Suprapubic skin (tissue), 4 donors: Measurements from ENCODE around the gene ZNF536. TPM values are rescaled to one million over a fixed set of nuclear protein-coding genes. Genes with fewer than 3 reads are reported as not detected.

Source experiments
- DNase-seq, 2 donors: peaks; one replicate each; pipeline ENCODE4 v3.0.0-alpha.2; 2019; ENCODE audit warnings: low spot score in 2 of 2
- H3K27ac ChIP-seq: fragments of 200-600 bp; sonication (generic); one replicate; pipeline ENCODE4 v1.5.1; 2019
- H3K27me3 ChIP-seq: fragments of 200-600 bp; sonication (generic); one replicate; pipeline ENCODE4 v1.5.1; 2019
- H3K36me3 ChIP-seq: fragments of 200-600 bp; sonication (generic); one replicate; pipeline ENCODE4 v1.5.1; 2019
- H3K4me1 ChIP-seq: fragments of 200-600 bp; sonication (generic); one replicate; pipeline ENCODE4 v1.5.1; 2019
- H3K4me3 ChIP-seq: fragments of 200-600 bp; sonication (generic); one replicate; pipeline ENCODE4 v1.5.1; 2019; ENCODE audit warnings: mild to moderate bottlenecking
- H3K9me3 ChIP-seq: fragments of 200-600 bp; sonication (generic); one replicate; pipeline ENCODE4 v1.5.1; 2019
- CTCF ChIP-seq, 2 donors: fragments of 200-600 bp in 1 of 2; fragments of 450-650 bp in 1 of 2; sonication (generic) in 1 of 2; IDR thresholded peaks; one replicate each; pipeline ENCODE4 v1.5.1; 2016 to 2019; ENCODE audit warnings: antibody characterized with exemption in 2 of 2, mild to moderate bottlenecking in 1 of 2, moderate library complexity in 1 of 2
- EP300 ChIP-seq: sonication (generic); formaldehyde crosslinking; IDR thresholded peaks from one replicate; pipeline ENCODE4 v1.6.1; 2017; ENCODE audit warnings: antibody characterized with exemption
- POLR2A ChIP-seq, 2 donors: fragments of 450-650 bp; IDR thresholded peaks; one replicate each; pipeline ENCODE4 v1.6.1; 2017; ENCODE audit warnings: antibody characterized with exemption in 2 of 2, mild to moderate bottlenecking in 2 of 2, moderate library complexity in 2 of 2
- POLR2AphosphoS5 ChIP-seq, 3 donors: sonication (generic); formaldehyde crosslinking; IDR thresholded peaks; one replicate each; pipeline ENCODE4 v1.6.1; 2017; ENCODE audit warnings: antibody characterized with exemption in 3 of 3
- WGBS: methylation state at CpG from one replicate; pipeline ENCODE4 v1.1.5; 2018; 5-methylcytosine and 5-hydroxymethylcytosine counted together
- total RNA-seq, 4 donors: library from RNA; depleted of rRNA; stranded (reverse); fragments of >200 nt; gene quantifications; one replicate each; pipeline ENCODE4 v1.1.0, GENCODE V29; 2016

The ZNF536 gene
- total RNA-seq, 4 donors from 2014 or later, result 0.10 to 1.5 (median 0.51) TPM

GRCh38 chr19:30420881-30421280, 48.7 kb downstream of the ZNF536 start:
- WGBS, result 91% methylated on average over 10 of the region's 10 CpGs
- Histone ChIP-seq H3K4me1 (no peaks in the 10 kb centered on the region), H3K27me3 (peaks cover 21% of the 10 kb centered on the region), H3K36me3 (no peaks in the 10 kb centered on the region), H3K27ac (no peak overlapping the region), H3K9me3 (no peaks in the 10 kb centered on the region), H3K4me3 (no peak overlapping the region)
- DNase-seq, result no peak
- TF ChIP-seq EP300 (no peak), POLR2A (IDR thresholded peaks at IDR 0.05) (no peak), CTCF (IDR thresholded peaks at IDR 0.05) (no peak), POLR2AphosphoS5 (IDR thresholded peaks at IDR 0.05) (no peak)

- Histone ChIP-seq H3K27me3 (peaks cover 19% of the 10 kb centered on the region), H3K27ac (no peak overlapping the region), H3K4me3 (no peak overlapping the region), H3K36me3 (no peaks in the 10 kb centered on the region), H3K9me3 (no peaks in the 10 kb centered on the region), H3K4me1 (no peaks in the 10 kb centered on the region)
- WGBS, result 93% methylated on average over 8 of the region's 8 CpGs
- no peak for DNase-seq
- no peak for TF ChIP-seq POLR2AphosphoS5 (IDR thresholded peaks at IDR 0.05)
- no peak for TF ChIP-seq CTCF (IDR thresholded peaks at IDR 0.05)
- no peak for TF ChIP-seq POLR2A (IDR thresholded peaks at IDR 0.05)
- TF ChIP-seq EP300, result no peak
These were observed 49.4 kb downstream of the ZNF536 start for GRCh38 chr19:30421571-30421970.

DNA sequence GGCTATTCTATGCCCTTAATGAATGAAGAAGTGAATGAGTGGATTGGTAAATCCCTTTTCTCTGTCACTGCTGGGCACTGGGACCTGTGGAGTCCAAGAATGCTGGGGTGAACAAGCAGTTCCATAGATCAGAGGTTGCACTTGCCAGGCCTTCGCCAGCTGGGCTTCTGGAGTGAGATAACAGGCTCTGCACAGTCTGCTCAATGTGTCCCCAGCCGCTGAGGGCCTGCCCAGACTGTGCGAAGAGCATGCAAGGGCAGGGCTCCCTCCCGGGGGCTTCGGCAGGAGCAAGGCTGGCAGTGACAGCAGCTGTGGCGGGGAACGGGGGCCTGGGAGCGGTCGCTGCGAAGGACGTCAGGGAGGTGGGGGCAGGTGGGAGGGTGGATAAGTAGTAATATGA, 51.3 kb downstream of the ZNF536 start:
- 55% methylated on average over 11 of the region's 11 CpGs for WGBS
- no peak for TF ChIP-seq CTCF (IDR thresholded peaks at IDR 0.05)
- no peak for TF ChIP-seq POLR2A (IDR thresholded peaks at IDR 0.05)
- TF ChIP-seq POLR2AphosphoS5 (IDR thresholded peaks at IDR 0.05), result no peak

DNA sequence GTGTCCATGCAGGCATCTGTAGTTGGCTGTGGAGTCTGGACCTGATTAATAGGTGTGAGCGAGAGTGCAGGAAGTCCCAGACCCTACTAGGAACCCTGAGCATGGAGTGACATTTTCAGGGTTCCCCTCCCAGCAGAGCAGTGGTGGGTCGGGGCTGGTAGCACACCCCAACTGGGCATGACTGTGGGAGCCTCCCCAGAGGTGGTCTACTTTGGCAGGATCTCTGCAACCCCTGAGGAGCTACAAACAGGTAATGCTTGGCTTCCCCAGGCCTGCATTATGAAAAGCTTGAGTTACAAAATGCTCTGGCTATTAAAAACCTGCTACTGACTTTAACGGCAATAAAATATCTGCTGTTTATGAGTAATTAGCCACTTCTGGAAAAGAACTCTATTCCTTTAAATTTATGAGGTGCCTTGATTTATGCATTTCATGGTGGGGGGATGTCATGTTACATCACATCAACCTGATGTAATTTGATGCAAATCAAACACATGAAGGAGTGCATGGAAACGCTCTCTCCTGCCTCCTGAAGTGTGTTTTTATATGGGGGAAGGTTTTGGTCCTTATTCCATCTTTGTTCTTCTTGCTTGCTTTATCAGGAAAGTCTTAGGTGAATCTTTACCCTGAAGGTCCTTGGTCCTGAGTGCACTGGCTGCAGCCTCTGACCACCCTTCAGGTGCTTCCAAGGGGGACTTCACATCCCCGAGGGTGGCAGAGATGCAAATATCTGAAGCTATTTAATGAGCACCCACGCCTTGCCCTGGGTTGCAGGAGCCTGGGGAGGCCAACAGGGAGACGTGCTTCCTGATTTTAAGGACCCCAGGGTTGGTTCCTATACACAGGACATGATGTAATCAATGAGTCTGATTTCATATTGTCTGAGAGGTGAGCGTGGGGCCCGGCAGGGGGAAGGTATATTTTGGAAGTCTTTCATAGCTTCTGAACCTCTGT, 54.0 kb downstream of the ZNF536 start:
- no peak overlapping the region for H3K4me3 ChIP-seq
- H3K36me3 ChIP-seq, result no peaks in the 10 kb centered on the region
- TF ChIP-seq POLR2AphosphoS5 (IDR thresholded peaks at IDR 0.05) (no peak), CTCF (IDR thresholded peaks at IDR 0.05) (no peak), EP300 (no peak), POLR2A (IDR thresholded peaks at IDR 0.05) (no peak)
- 78% methylated on average over 9 of the region's 9 CpGs for WGBS
- DNase-seq, result no peak
- H3K27ac ChIP-seq, result no peak overlapping the region
- no peaks in the 10 kb centered on the region for H3K4me1 ChIP-seq
- no peaks in the 10 kb centered on the region for H3K9me3 ChIP-seq
- peaks cover 13% of the 10 kb centered on the region for H3K27me3 ChIP-seq

More for the DNA sequence above, 51.3 kb downstream of the ZNF536 start:
- H3K4me3 ChIP-seq, result no peak overlapping the region
- H3K27ac ChIP-seq, result no peak overlapping the region
- peaks cover 15% of the 10 kb centered on the region for H3K27me3 ChIP-seq
- DNase-seq, result no peak
- no peaks in the 10 kb centered on the region for H3K4me1 ChIP-seq
- H3K9me3 ChIP-seq, result no peaks in the 10 kb centered on the region
- no peaks in the 10 kb centered on the region for H3K36me3 ChIP-seq

DNA sequence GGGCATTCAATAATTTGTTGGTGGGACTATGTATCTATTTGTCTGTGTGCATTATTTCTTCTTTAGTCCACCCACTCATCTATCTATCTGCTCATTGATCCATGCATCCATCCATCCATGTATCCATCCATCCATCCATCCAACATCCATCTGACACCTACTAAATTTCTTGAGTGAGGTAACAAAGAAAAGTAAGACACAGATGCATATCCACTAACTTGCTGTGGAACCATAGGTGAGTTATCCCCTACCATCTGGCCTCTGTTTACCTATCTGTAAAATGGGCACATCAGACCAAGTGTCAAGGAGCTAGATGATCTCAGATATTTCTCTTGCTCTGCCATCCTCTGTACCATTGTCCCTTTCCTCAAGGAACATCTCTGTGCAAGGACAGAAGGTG, 54.7 kb downstream of the ZNF536 start:
- Histone ChIP-seq H3K4me3 (no peak overlapping the region), H3K36me3 (no peaks in the 10 kb centered on the region), H3K9me3 (no peaks in the 10 kb centered on the region), H3K27me3 (peaks cover 9% of the 10 kb centered on the region), H3K4me1 (no peaks in the 10 kb centered on the region), H3K27ac (no peak overlapping the region)
- TF ChIP-seq EP300, result no peak
- TF ChIP-seq POLR2A (IDR thresholded peaks at IDR 0.05), result no peak
- no peak for TF ChIP-seq POLR2AphosphoS5 (IDR thresholded peaks at IDR 0.05)
- TF ChIP-seq CTCF (IDR thresholded peaks at IDR 0.05), result no peak
- no peak for DNase-seq
